Measurements from ENCODE around the gene CDIP1.

DNA sequence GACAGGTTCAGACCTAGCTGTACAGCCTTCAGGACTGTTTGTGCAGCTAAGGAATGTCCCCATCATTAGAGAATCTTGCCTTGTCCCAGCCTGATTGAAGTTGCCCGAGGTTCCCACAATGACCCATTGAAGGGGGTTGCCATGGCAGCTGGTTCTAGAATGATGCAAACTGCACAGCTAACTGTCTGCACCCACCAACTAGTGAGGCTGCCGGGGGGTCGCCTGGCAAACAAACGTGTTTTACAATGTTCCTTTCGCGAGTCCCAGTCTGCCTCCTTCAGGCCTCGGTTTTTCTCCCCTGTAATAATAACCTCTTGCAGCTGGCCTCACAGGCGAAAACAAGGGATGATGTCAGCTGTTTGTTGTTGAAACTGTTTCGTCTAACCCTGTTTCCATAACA, 23.0 kb upstream of the CDIP1 start:
- TF ChIP-seq, protein P1, sequence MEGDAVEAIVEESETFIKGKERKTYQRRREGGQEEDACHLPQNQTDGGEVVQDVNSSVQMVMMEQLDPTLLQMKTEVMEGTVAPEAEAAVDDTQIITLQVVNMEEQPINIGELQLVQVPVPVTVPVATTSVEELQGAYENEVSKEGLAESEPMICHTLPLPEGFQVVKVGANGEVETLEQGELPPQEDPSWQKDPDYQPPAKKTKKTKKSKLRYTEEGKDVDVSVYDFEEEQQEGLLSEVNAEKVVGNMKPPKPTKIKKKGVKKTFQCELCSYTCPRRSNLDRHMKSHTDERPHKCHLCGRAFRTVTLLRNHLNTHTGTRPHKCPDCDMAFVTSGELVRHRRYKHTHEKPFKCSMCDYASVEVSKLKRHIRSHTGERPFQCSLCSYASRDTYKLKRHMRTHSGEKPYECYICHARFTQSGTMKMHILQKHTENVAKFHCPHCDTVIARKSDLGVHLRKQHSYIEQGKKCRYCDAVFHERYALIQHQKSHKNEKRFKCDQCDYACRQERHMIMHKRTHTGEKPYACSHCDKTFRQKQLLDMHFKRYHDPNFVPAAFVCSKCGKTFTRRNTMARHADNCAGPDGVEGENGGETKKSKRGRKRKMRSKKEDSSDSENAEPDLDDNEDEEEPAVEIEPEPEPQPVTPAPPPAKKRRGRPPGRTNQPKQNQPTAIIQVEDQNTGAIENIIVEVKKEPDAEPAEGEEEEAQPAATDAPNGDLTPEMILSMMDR (IDR thresholded peaks at IDR 0.05; ENCODE audit: low read depth, low read length, missing input control): no peak
- TF ChIP-seq YY1 (IDR thresholded peaks at IDR 0.05) (no peak), RAD21 (IDR thresholded peaks at IDR 0.05) (no peak), FOXA1 (IDR thresholded peaks at IDR 0.05) (no peak), RXRA (IDR thresholded peaks at IDR 0.05) (no peak), EGR1 (IDR thresholded peaks at IDR 0.05; ENCODE audit: low read depth in 2 of 2) (no peak)
- TF ChIP-seq, protein P2, sequence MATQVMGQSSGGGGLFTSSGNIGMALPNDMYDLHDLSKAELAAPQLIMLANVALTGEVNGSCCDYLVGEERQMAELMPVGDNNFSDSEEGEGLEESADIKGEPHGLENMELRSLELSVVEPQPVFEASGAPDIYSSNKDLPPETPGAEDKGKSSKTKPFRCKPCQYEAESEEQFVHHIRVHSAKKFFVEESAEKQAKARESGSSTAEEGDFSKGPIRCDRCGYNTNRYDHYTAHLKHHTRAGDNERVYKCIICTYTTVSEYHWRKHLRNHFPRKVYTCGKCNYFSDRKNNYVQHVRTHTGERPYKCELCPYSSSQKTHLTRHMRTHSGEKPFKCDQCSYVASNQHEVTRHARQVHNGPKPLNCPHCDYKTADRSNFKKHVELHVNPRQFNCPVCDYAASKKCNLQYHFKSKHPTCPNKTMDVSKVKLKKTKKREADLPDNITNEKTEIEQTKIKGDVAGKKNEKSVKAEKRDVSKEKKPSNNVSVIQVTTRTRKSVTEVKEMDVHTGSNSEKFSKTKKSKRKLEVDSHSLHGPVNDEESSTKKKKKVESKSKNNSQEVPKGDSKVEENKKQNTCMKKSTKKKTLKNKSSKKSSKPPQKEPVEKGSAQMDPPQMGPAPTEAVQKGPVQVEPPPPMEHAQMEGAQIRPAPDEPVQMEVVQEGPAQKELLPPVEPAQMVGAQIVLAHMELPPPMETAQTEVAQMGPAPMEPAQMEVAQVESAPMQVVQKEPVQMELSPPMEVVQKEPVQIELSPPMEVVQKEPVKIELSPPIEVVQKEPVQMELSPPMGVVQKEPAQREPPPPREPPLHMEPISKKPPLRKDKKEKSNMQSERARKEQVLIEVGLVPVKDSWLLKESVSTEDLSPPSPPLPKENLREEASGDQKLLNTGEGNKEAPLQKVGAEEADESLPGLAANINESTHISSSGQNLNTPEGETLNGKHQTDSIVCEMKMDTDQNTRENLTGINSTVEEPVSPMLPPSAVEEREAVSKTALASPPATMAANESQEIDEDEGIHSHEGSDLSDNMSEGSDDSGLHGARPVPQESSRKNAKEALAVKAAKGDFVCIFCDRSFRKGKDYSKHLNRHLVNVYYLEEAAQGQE (IDR thresholded peaks at IDR 0.05): no peak
- TF ChIP-seq, protein P3, sequence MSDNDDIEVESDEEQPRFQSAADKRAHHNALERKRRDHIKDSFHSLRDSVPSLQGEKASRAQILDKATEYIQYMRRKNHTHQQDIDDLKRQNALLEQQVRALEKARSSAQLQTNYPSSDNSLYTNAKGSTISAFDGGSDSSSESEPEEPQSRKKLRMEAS (IDR thresholded peaks at IDR 0.05): no peak
